Measurements from ENCODE around the gene PLN. TPM values are rescaled to one million over a fixed set of nuclear protein-coding genes. Genes with fewer than 3 reads are reported as not detected.

The PLN gene
- total RNA-seq = not detected in 2 replicates

GRCh38 chr6:118548136-118548535 lies at the start of gene PLN:
TSS of gene PLN (plus strand) at chr6:118548296. CDS start at chr6:118558922, 10,626 bp downstream.

Other genes starting within 250 kb of the PLN start
- gene CEP85L, start 103.3 kb downstream of the PLN start, total RNA-seq = 3.5 and 3.9 TPM in 2 replicates